ENCODE measurements around the gene ZDHHC5.

GRCh38 chr11:57633394-57634070 is 34.4 kb upstream of the ZDHHC5 start:
- TF ChIP-seq, protein P1, sequence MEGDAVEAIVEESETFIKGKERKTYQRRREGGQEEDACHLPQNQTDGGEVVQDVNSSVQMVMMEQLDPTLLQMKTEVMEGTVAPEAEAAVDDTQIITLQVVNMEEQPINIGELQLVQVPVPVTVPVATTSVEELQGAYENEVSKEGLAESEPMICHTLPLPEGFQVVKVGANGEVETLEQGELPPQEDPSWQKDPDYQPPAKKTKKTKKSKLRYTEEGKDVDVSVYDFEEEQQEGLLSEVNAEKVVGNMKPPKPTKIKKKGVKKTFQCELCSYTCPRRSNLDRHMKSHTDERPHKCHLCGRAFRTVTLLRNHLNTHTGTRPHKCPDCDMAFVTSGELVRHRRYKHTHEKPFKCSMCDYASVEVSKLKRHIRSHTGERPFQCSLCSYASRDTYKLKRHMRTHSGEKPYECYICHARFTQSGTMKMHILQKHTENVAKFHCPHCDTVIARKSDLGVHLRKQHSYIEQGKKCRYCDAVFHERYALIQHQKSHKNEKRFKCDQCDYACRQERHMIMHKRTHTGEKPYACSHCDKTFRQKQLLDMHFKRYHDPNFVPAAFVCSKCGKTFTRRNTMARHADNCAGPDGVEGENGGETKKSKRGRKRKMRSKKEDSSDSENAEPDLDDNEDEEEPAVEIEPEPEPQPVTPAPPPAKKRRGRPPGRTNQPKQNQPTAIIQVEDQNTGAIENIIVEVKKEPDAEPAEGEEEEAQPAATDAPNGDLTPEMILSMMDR (IDR thresholded peaks at IDR 0.05; ENCODE audit: low read length), result no peak
- no peak for TF ChIP-seq EZH2 (IDR thresholded peaks at IDR 0.05; ENCODE audit: borderline replicate concordance, low read length)
